Esophagus (tissue), 2 donors: ENCODE data around the gene ASTE1. TPM values are rescaled to one million over a fixed set of nuclear protein-coding genes. Genes with fewer than 3 reads are reported as not detected.

Source experiments
- H3K27ac ChIP-seq, 2 donors: one replicate each; pipeline ENCODE4 v1.5.1; 2013; ENCODE audit warnings: low read depth in 2 of 2, mild to moderate bottlenecking in 2 of 2, inconsistent platforms in 1 of 2, low read length in 1 of 2, moderate library complexity in 1 of 2
- H3K27me3 ChIP-seq, 2 donors: one replicate each; pipeline ENCODE4 v1.6.1; 2013; ENCODE audit warnings: low read length in 2 of 2, control low read depth in 1 of 2, mild to moderate bottlenecking in 1 of 2; ENCODE audit not compliant: insufficient read depth in 2 of 2, control insufficient read depth in 1 of 2
- H3K36me3 ChIP-seq, 2 donors: one replicate each; pipeline ENCODE4 v1.6.1; 2013; ENCODE audit warnings: low read length in 1 of 2; ENCODE audit not compliant: control insufficient read depth in 2 of 2, insufficient read depth in 2 of 2
- H3K4me1 ChIP-seq, 2 donors: one replicate each; pipeline ENCODE4 v1.6.1; 2013; ENCODE audit warnings: low read length in 1 of 2; ENCODE audit not compliant: control insufficient read depth in 2 of 2, insufficient read depth in 2 of 2
- H3K4me3 ChIP-seq, 2 donors: one replicate each; pipeline ENCODE4 v1.5.1; 2013; ENCODE audit warnings: low read length in 2 of 2, mild to moderate bottlenecking in 2 of 2, low read depth in 1 of 2, moderate library complexity in 1 of 2
- H3K9me3 ChIP-seq, 2 donors: one replicate each; pipeline ENCODE4 v1.6.1; 2013; ENCODE audit warnings: mild to moderate bottlenecking in 2 of 2, low read depth in 1 of 2, low read length in 1 of 2, moderate library complexity in 1 of 2; ENCODE audit not compliant: control insufficient read depth in 2 of 2, insufficient read depth in 1 of 2
- WGBS, 2 donors: extraction: QIAGEN DNeasy Blood & Tissue Kit; methylation state at CpG; one replicate each; pipeline ENCODE4 v1.1.7; 2013; 5-methylcytosine and 5-hydroxymethylcytosine counted together
- polyA plus RNA-seq, 2 donors: library from polyadenylated mRNA; stranded (reverse); fragments of 200-250 nt; gene quantifications; one replicate each; pipeline ENCODE4 v1.2.3, GENCODE V29; 2013
- donor health status: healthy with polysubstance abuse.
- donor health status: Bipolar disorder and iron deficiency.

Gene ASTE1
- polyA plus RNA-seq, 2 donors, result 1.6 to 2.9 TPM

DNA sequence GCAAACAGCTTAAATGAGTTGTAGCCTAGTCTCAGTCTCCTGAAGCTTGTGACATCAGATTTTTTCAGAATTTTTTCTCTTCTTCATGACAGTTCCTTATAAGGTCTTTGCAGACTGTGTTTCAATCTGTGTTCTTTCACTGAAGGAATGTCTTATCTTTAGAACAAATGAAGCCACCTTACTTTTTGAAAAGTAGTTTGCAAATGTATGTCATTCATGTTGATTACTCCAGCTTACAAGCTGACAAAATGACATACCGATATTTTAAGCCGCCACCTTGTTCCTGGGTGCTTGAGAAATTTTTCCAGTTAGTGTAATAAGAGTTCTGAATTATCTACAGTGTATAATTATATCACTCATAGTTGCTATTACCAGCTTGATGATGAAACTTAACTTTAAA lies 57.0 kb downstream of the ASTE1 start:
- H3K27ac ChIP-seq, result no peak overlapping the region
- no peaks in the 10 kb centered on the region for H3K4me1 ChIP-seq
- WGBS, 2 donors, result 95 to 96% methylated on average over 2 of the region's 2 CpGs
- H3K4me3 ChIP-seq, result no peak overlapping the region
- no peaks in the 10 kb centered on the region for H3K9me3 ChIP-seq
- peaks cover 3 to 6% of the 10 kb centered on the region in 2 donors for H3K36me3 ChIP-seq
- H3K27me3 ChIP-seq, result no peaks in the 10 kb centered on the region

DNA sequence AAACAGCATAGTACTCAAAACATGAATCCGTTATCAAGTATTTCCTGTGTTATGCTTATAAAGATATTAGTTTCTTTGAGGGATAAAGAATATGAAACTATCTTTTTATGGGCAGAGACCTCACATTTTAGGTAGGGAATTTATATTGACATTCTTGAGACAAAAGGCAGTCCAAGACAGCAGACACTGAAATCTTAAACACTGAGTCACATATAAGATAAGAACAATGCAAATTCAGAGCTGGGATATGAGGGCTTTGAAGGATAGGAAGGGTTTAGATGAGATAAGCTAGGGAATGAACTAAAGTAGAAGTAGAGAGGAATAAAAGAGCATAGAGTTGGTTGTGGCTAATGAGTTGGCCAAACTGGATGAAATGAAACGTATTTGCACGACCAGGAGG lies 58.4 kb downstream of the ASTE1 start:
- no peaks in the 10 kb centered on the region for H3K9me3 ChIP-seq
- WGBS, 2 donors, result 87 to 99% methylated on average over 3 of the region's 3 CpGs
- no peak overlapping the region for H3K4me3 ChIP-seq
- H3K27me3 ChIP-seq, result no peaks in the 10 kb centered on the region
- H3K36me3 ChIP-seq, result peaks cover 3 to 6% of the 10 kb centered on the region in 2 donors
- H3K4me1 ChIP-seq, result no peaks in the 10 kb centered on the region
- H3K27ac ChIP-seq, result no peak overlapping the region

DNA sequence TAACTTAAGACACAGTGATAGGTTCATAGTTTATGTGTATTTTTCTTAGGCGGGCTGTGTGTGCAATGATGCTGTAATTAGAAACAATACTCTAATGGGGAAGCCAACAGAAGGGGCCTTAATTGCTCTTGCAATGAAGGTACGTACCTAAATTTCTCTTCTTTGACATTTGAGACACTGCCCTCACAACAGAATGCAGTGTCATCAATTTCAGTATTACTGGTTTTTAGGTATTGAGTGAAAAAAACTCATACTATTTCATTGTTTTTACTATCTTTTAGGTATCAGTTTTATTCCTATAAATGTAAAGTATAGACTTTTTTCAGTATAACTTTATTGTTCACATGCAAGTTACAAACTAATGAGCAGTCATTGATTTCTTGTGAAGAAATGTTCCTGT lies 59.3 kb downstream of the ASTE1 start:
- no peaks in the 10 kb centered on the region for H3K27me3 ChIP-seq
- 98 to 99% methylated on average over 2 of the region's 2 CpGs for WGBS, 2 donors
- peaks cover 3 to 6% of the 10 kb centered on the region in 2 donors for H3K36me3 ChIP-seq
- no peaks in the 10 kb centered on the region for H3K4me1 ChIP-seq
- no peak overlapping the region for H3K27ac ChIP-seq
- H3K4me3 ChIP-seq, result no peak overlapping the region
- H3K9me3 ChIP-seq, result no peaks in the 10 kb centered on the region

DNA sequence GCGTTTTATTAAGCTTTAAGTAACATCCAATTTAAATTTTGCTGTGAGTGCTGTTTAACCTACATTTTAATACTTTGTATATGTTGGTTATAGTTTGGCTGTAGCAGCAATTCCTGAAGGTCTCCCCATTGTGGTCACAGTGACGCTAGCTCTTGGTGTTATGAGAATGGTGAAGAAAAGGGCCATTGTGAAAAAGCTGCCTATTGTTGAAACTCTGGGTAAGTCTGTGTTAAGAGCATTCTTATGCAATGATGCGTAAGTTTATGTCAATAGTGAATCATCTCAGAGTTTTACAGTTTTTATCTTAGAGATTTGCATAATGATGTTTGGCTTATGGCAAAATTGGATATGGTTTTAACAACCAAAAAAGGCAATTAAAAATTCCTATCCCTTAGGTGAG lies 62.7 kb downstream of the ASTE1 start:
- Histone ChIP-seq H3K27me3 (no peaks in the 10 kb centered on the region), H3K9me3 (no peaks in the 10 kb centered on the region), H3K4me3 (no peak overlapping the region), H3K27ac (no peak overlapping the region), H3K36me3 (peaks cover 2 to 5% of the 10 kb centered on the region in 2 donors), H3K4me1 (no peaks in the 10 kb centered on the region)
- WGBS, 2 donors, result 66 to 82% methylated on average over 3 of the region's 3 CpGs

Other genes with a start within 250 kb of the ASTE1 start
- gene ATP2C1, start 132.7 kb downstream of the ASTE1 start, polyA plus RNA-seq, result 10 to 100 TPM; 19.9 to 23.0 TPM
- gene NEK11, start 52 bp upstream of the ASTE1 start, polyA plus RNA-seq, result 1 to 10 TPM; 1.2 to 1.5 TPM